ENCODE data around the gene KIAA0753.
A peak's percentile ranks its signal among the peaks of the same experiment; 100 is the strongest.

Gene KIAA0753
- 11.4 to 33.9 (median 20.8) reads per million in 9 experiments for total RNA-seq

DNA sequence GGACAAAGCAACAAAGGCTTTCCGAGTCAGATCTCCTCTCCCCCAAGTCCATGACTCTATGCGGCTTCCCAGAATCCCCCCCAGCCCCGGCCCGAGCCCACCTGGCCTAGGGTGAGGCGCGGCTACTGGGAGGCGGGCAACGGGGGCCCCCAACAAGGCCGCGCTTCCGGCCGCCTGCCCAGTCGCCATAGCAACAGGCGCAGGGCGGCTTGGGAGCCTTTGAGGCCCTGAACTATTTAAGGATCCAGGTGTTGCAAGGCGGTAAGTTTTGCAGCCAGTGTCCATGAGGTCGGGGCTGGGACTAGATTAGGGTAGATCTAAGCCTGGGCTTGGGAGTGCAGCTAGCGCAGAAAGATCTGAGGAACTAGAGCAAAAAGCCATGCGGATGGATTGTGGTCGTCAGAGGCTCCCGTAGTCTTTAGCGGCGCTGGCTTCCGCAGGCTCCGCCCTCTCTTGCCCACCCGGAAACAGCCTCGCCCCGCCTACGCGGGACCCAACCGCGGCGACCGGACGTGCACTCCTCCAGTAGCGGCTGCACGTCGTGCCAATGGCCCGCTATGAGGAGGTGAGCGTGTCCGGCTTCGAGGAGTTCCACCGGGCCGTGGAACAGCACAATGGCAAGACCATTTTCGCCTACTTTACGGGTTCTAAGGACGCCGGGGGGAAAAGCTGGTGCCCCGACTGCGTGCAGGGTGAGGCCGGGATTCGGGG, at the start of gene KIAA0753, which contains the start of gene TXNDC17:
KIAA0753 (minus strand) TSS at position 176 of the 711 bp plus-strand sequence. CDS start 5,608 bp downstream, outside the sequence.
TXNDC17 (plus strand) TSS at position 525 of the 711 bp plus-strand sequence; CDS start at position 548, 23 bp downstream.
- ATAC-seq (replicated peaks): peak; percentile 88
- H3K4me1 Mint-ChIP-seq (ENCODE audit: low read depth in 2 of 2): peaks cover 36 to 76% of the 10 kb centered on the region in 2 donors
- peak; percentile 87 to 89 (median 88) for DNase-seq
- H3K27ac Mint-ChIP-seq: peak within 1 kb of the TSS; percentile 95 to 96
- no peaks in the 10 kb centered on the region for H3K9me3 Mint-ChIP-seq
- no peaks in the 10 kb centered on the region for H3K27me3 Mint-ChIP-seq
- H3K36me3 Mint-ChIP-seq (ENCODE audit: insufficient read depth): peaks cover 40% of the 10 kb centered on the region
- H3K4me3 Mint-ChIP-seq: peak within 1 kb of the TSS; percentile 94 to 96

DNA sequence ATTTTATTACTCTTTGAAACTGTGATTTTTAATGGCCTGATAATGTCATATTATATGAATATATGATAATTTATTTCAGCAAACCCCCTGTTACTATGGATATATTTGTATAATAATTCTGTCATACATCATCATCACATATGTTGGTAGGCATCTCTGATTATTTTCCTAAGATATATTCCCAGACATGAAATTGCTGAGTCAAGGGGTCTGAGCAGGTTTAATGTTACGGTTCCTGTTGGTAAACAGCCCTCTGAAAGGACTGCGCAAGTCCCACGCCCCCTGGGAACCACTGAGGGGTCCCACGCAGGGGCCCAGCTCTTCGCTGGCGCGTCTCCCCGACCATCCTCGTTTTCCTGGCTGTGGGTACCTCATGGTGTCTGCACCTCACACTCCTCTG, 48.4 kb upstream of the KIAA0753 start:
- H3K4me1 Mint-ChIP-seq (ENCODE audit: low read depth in 2 of 2): peaks cover 0 to 2% of the 10 kb centered on the region in 2 donors
- no peak overlapping the region for H3K4me3 Mint-ChIP-seq
- H3K27ac Mint-ChIP-seq: no peak overlapping the region
- DNase-seq (no peak), ATAC-seq (replicated peaks) (no peak)
- H3K9me3 Mint-ChIP-seq: no peaks in the 10 kb centered on the region
- no peaks in the 10 kb centered on the region for H3K36me3 Mint-ChIP-seq (ENCODE audit: insufficient read depth)
- peaks cover 66 to 92% of the 10 kb centered on the region in 2 donors for H3K27me3 Mint-ChIP-seq

DNA sequence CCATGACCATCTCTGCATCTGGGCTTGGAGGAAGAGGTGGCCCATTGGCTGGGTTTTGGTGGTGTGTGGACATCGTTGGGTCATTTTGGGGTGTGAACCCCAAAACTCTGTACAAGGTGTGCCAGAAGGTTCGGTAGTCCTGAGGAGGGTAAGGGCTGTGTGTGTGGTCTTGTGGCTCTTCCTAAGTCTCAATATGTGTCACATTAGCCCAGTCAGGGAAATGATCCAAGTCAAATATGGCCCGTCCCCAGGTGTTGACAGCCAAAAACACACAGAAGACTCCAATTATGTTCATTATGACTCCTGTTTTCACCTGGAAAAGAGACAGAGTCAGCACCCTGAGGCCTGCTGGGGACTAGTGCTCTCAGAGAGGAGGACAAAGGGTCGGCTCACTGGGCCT, 45.5 kb upstream of the KIAA0753 start:
- no peaks in the 10 kb centered on the region for H3K36me3 Mint-ChIP-seq (ENCODE audit: insufficient read depth)
- ATAC-seq (replicated peaks): no peak
- no peaks in the 10 kb centered on the region for H3K9me3 Mint-ChIP-seq
- H3K27me3 Mint-ChIP-seq: peaks cover 62 to 89% of the 10 kb centered on the region in 2 donors
- H3K27ac Mint-ChIP-seq: no peak overlapping the region
- DNase-seq: no peak
- no peak overlapping the region for H3K4me3 Mint-ChIP-seq
- H3K4me1 Mint-ChIP-seq (ENCODE audit: low read depth in 2 of 2): peaks cover 0 to 2% of the 10 kb centered on the region in 2 donors

DNA sequence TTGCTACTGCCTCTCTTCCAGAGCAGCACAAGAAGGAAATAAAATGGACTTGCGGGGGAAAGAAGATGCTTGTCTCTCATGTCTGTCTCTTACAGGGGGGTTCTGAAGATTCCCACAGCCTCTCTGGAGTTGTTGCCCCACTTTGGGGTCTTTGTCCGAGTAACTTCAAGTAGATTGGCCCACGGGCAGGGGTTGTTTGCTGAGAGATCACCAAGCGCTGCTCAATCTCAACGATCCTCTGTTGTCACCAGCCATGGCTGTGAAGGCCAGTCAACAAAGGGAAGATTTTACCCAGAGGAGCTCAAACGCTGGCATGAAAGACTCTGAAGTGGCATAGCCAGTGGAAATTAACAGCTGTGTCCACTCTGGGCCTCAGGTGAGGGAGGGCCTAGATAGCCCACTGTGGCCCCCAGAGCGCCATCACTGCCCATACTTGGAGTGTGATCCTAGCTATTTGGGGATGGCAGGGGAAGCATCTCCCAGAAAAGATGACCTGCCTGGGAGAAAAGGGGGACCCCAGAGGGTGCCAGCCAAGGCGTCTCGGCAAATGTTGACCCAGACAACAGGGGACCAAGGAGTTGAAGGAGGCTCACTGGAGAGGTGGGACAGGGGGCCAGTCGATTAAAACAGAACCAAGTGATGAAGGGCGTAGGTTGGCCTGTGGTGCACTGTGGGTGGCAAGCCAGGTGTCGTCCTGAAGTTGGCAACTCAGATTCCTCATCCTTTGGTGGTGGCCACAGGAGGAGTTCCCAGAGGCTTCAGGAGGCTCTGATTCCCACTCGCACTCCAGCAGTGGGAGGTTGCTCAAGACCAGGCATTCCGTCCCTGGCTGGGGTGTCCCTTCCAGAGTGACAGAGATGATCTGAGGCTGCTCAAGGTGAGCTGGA, 44.6 kb upstream of the KIAA0753 start:
- Mint-ChIP-seq H3K4me1 (ENCODE audit: low read depth in 2 of 2) (peaks cover 0 to 2% of the 10 kb centered on the region in 2 donors), H3K36me3 (ENCODE audit: insufficient read depth) (no peaks in the 10 kb centered on the region), H3K27me3 (peaks cover 60 to 89% of the 10 kb centered on the region in 2 donors), H3K9me3 (no peaks in the 10 kb centered on the region), H3K4me3 (no peak overlapping the region), H3K27ac (no peak overlapping the region)
- DNase-seq (no peak), ATAC-seq (replicated peaks) (no peak)

DNA sequence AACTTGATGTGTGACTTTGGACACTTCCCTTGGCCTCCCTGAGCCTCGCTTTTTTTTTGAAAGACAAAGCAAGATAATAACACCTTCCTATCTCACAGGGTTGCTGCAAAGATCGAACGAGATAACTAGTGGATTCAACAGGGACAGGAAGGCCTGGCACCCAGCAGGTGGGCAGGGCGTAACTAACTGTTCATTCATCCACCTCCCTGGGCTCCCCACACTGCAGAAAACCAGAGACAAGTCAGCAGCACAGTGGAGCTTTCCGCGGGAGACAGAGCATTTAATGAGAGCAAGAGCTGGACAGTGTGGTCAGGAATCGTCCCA, 43.9 kb upstream of the KIAA0753 start:
- Mint-ChIP-seq H3K9me3 (no peaks in the 10 kb centered on the region), H3K27ac (no peak overlapping the region), H3K4me3 (no peak overlapping the region), H3K36me3 (ENCODE audit: insufficient read depth) (no peaks in the 10 kb centered on the region), H3K4me1 (ENCODE audit: low read depth in 2 of 2) (peaks cover 0 to 2% of the 10 kb centered on the region in 2 donors), H3K27me3 (peaks cover 59 to 85% of the 10 kb centered on the region in 2 donors)
- DNase-seq: no peak
- no peak for ATAC-seq (replicated peaks)

DNA sequence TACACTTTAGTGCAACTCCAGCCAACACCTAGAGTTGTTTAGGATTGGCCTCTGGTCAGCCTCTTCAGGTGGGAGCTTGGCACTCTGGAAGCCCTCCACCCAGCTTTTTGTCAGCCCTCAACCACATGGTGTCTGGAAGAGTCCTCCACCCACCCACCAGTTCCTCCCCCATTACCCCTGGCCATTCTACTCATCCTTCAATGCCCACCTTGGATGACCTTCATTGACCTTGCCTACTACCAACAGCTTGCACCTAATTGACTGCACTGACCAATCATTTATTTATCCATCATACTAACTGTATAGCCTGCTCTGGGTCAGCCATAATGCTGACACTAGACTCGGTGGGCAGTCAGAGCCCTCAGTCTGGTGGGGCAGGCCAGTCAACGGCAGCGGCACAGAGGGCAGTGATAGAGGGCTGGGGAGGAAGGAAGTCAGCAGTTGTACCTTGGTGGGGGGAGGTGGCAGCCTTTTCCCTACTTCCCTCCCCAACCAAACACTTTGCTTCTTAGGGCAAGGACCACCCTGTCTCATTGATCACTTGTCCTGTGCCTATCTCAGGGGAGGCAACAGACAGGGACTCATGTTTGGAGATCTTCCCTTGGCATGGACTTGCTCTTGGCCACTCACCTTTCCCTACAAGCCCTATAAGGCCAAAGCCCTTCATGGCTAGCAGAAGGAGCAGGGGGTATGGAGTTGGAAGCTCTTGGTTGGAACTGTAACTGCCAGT, 43.4 kb upstream of the KIAA0753 start:
- DNase-seq: no peak
- no peaks in the 10 kb centered on the region for H3K36me3 Mint-ChIP-seq (ENCODE audit: insufficient read depth)
- peaks cover 59 to 85% of the 10 kb centered on the region in 2 donors for H3K27me3 Mint-ChIP-seq

DNA sequence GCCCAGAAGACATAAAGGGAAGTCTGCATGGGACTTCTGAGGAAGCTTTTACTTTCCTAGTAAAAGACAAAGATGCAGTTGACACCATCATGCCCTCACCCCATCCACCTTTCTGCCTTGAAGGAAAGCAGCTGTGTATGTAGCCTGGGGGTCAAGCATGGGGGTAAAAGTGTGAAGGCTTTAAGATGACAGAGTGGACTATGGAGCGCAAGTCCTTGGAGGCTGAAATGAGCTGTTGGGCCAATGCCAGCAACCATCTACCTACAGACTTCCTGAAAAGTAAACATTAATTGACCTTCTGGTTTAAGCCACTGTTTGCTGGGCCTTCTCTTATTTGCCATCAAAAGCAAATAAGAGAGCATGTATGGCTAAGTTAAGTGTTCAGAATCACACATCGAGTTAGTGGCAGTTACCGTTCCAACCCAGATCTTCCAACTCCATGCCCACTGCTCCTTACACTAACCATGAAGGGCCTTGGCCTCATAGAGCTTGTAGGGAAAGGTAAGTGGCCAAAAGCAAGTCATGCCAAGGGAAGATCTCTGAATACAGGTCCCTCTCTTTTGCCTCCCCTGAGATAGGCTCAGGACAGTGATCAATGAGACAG, 42.7 kb upstream of the KIAA0753 start:
- DNase-seq: no peak
- no peaks in the 10 kb centered on the region for H3K9me3 Mint-ChIP-seq
- H3K36me3 Mint-ChIP-seq (ENCODE audit: insufficient read depth): no peaks in the 10 kb centered on the region
- no peak for ATAC-seq (replicated peaks)
- no peak overlapping the region for H3K27ac Mint-ChIP-seq
- peaks cover 65 to 92% of the 10 kb centered on the region in 2 donors for H3K27me3 Mint-ChIP-seq
- no peak overlapping the region for H3K4me3 Mint-ChIP-seq
- H3K4me1 Mint-ChIP-seq (ENCODE audit: low read depth in 2 of 2): peaks cover 0 to 3% of the 10 kb centered on the region in 2 donors

More for the DNA sequence above, 43.4 kb upstream of the KIAA0753 start:
- no peak for ATAC-seq (replicated peaks)
- Mint-ChIP-seq H3K9me3 (no peaks in the 10 kb centered on the region), H3K4me1 (ENCODE audit: low read depth in 2 of 2) (peaks cover 0 to 2% of the 10 kb centered on the region in 2 donors), H3K4me3 (no peak overlapping the region), H3K27ac (no peak overlapping the region)

DNA sequence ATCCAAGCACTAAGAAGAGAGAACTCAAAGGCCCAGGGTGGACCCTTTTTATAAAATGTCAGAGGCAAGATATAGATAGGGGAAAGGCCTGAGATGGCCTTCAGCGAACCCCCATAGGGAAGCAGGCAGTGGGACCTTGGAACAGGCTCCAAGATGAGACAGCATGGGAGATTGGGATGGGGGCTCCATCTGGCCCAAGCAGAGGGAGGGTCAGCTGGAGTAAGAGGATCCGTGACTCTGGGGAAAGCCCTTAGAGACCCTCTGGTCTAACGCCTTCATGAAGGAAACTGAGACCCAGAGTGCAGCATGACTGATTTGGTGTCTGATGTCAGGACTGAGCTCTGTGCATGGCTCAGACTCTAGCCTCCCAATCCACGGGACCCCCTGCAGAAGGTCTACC, 41.8 kb upstream of the KIAA0753 start:
- Mint-ChIP-seq H3K27ac (no peak overlapping the region), H3K9me3 (no peaks in the 10 kb centered on the region), H3K4me3 (no peak overlapping the region), H3K27me3 (peaks cover 63 to 92% of the 10 kb centered on the region in 2 donors), H3K36me3 (ENCODE audit: insufficient read depth) (no peaks in the 10 kb centered on the region), H3K4me1 (ENCODE audit: low read depth in 2 of 2) (peaks cover 4 to 11% of the 10 kb centered on the region in 2 donors)
- no peak for ATAC-seq (replicated peaks)
- DNase-seq: no peak

DNA sequence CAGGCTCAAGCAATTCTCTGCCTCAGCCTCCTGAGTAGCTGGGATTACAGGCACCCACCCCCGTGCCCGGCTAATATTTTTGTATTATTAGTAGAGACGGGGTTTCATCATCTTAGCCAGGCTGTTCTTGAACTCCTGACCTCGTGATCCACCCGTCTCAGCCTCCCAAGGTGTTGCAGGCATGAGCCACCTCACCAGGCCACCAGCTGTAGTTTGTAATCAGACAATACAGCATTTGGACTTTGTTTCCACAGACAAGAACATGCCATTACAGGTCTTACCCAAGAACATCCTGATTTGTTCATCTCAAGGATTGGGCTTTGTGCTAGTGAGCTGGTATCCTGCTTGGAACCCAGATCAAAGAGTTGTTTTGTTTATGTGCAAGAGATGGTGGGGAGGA, 41.2 kb upstream of the KIAA0753 start:
- H3K27me3 Mint-ChIP-seq: peaks cover 56 to 87% of the 10 kb centered on the region in 2 donors
- no peaks in the 10 kb centered on the region for H3K36me3 Mint-ChIP-seq (ENCODE audit: insufficient read depth)
- no peak overlapping the region for H3K27ac Mint-ChIP-seq
- no peak for DNase-seq
- no peak overlapping the region for H3K4me3 Mint-ChIP-seq
- H3K9me3 Mint-ChIP-seq: no peaks in the 10 kb centered on the region
- no peak for ATAC-seq (replicated peaks)
- peaks cover 4 to 12% of the 10 kb centered on the region in 2 donors for H3K4me1 Mint-ChIP-seq (ENCODE audit: low read depth in 2 of 2)

DNA sequence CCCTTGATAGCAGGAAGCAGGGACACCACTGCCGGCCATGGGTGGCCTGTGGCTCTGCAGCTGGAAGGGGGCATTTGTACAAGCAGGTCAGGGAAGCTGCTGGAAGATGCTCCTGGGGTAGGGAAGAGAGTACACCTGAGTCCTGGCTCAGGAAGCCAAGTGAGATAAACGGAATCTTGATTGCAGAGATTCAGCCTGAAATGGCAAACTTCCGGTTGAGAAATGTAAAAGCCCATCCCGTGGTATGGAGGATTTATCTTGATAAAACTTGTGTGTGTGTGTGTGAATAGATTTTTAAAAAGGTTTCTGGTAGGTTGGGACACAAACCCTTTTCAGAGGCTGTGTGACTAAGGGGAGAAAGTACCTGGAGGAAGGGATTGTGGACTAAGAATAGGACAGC, 40.7 kb upstream of the KIAA0753 start:
- no peaks in the 10 kb centered on the region for H3K9me3 Mint-ChIP-seq
- no peaks in the 10 kb centered on the region for H3K36me3 Mint-ChIP-seq (ENCODE audit: insufficient read depth)
- H3K27me3 Mint-ChIP-seq: peaks cover 54 to 82% of the 10 kb centered on the region in 2 donors
- peaks cover 4 to 12% of the 10 kb centered on the region in 2 donors for H3K4me1 Mint-ChIP-seq (ENCODE audit: low read depth in 2 of 2)
- no peak overlapping the region for H3K27ac Mint-ChIP-seq
- no peak overlapping the region for H3K4me3 Mint-ChIP-seq
- DNase-seq (no peak), ATAC-seq (replicated peaks) (no peak)

DNA sequence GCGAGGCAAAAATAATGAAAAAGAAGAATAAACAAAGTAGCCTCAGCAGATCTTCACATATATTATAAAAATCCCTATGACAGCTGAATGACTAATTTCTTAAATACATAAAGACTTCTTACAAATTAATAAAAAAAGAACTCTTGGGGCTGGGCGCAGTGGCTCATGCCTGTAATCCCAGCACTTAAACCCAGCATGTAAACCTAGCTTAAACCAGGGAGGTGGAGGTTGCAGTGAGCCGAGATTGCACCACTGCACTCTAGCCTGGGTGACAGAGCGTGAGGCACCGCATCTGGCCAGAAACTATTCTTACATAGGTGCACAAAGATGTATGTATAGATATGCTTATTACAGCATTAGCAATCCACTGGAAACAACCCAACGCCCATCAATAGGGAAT, 38.7 kb upstream of the KIAA0753 start:
- Mint-ChIP-seq H3K9me3 (no peaks in the 10 kb centered on the region), H3K27ac (no peak overlapping the region), H3K4me3 (no peak overlapping the region), H3K36me3 (ENCODE audit: insufficient read depth) (no peaks in the 10 kb centered on the region), H3K4me1 (ENCODE audit: low read depth in 2 of 2) (peaks cover 4 to 12% of the 10 kb centered on the region in 2 donors), H3K27me3 (peaks cover 39 to 63% of the 10 kb centered on the region in 2 donors)
- ATAC-seq (replicated peaks) (no peak), DNase-seq (no peak)

DNA sequence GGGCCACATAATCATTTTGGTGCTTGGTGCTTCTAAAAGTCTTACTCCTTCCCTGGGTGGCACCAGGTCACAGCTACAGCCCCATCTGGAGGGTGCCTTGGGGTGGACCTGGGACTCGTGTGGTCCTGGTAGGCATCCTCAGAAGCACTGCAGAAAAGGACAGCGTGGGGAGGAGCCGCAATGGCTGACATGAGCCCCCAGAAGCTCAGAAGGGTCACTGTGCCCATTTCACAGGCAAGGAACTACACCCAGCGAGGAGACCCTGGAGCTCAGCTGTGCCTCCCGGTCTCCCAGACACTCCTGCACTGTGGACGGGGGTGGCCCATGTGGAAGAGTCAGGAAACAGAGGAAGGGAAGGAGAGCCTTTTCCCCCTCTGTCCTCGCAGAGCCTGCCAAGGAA, 37.4 kb upstream of the KIAA0753 start:
- Mint-ChIP-seq H3K4me3 (peak overlapping the region in 1 of 2 donors; percentile 18), H3K9me3 (no peaks in the 10 kb centered on the region), H3K4me1 (ENCODE audit: low read depth in 2 of 2) (peaks cover 4 to 12% of the 10 kb centered on the region in 2 donors), H3K27me3 (peaks cover 36 to 53% of the 10 kb centered on the region in 2 donors), H3K36me3 (ENCODE audit: insufficient read depth) (no peaks in the 10 kb centered on the region), H3K27ac (peak overlapping the region in 1 of 2 donors; percentile 16)
- DNase-seq (no peak), ATAC-seq (replicated peaks) (no peak)
